H9 (cell line): ENCODE measurements around the gene NPBWR2. TPM values are rescaled to one million over a fixed set of nuclear protein-coding genes. Genes with fewer than 3 reads are reported as not detected.

Source experiments
- DNase-seq: peaks from one replicate; pipeline ENCODE4 v3.0.0-alpha.2; 2017
- H2AFZ ChIP-seq: one replicate; pipeline ENCODE4 v1.6.1; 2013; ENCODE audit warnings: mild to moderate bottlenecking, low read length, control low read depth, moderate library complexity
- H2AK5ac ChIP-seq: 2 replicates; pipeline ENCODE4 v1.6.1; 2013; ENCODE audit warnings: low read length, control low read depth, mixed read lengths; ENCODE audit not compliant: insufficient read length
- H2BK120ac ChIP-seq: one replicate; pipeline ENCODE4 v1.6.1; 2013; ENCODE audit warnings: low read depth, mild to moderate bottlenecking, low read length, control low read depth, inconsistent platforms; ENCODE audit not compliant: poor library complexity, severe bottlenecking
- H2BK12ac ChIP-seq: 2 replicates; pipeline ENCODE4 v1.6.1; 2013; ENCODE audit warnings: low read length, control low read depth, mixed read lengths, low read depth; ENCODE audit not compliant: insufficient read length
- H2BK15ac ChIP-seq: 2 replicates; pipeline ENCODE4 v1.6.1; 2013; ENCODE audit warnings: low read depth, low read length, control low read depth
- H2BK20ac ChIP-seq: one replicate; pipeline ENCODE4 v1.6.1; 2013; ENCODE audit warnings: low read depth, mild to moderate bottlenecking, low read length, control low read depth, inconsistent platforms; ENCODE audit not compliant: poor library complexity, severe bottlenecking
- H2BK5ac ChIP-seq: 2 replicates; pipeline ENCODE4 v1.6.1; 2013; ENCODE audit warnings: low read length, control low read depth, mixed read lengths; ENCODE audit not compliant: insufficient read length
- H3K14ac ChIP-seq: 2 replicates; pipeline ENCODE4 v1.6.1; 2013; ENCODE audit warnings: low read length, control low read depth; ENCODE audit not compliant: insufficient read depth
- H3K18ac ChIP-seq: 2 replicates; pipeline ENCODE4 v1.6.1; 2013; ENCODE audit warnings: low read depth, mild to moderate bottlenecking, mixed read lengths, low read length, control low read depth; ENCODE audit not compliant: insufficient read length
- H3K23ac ChIP-seq: 2 replicates; pipeline ENCODE4 v1.6.1; 2013; ENCODE audit warnings: low read length, control low read depth, mixed read lengths, low read depth; ENCODE audit not compliant: insufficient read length
- H3K23me2 ChIP-seq: 2 replicates; pipeline ENCODE4 v1.6.1; 2013; ENCODE audit warnings: low read depth, mild to moderate bottlenecking, mixed read lengths, low read length, control low read depth; ENCODE audit not compliant: insufficient read length, poor library complexity, severe bottlenecking
- H3K27ac ChIP-seq: 2 replicates; pipeline ENCODE4 v1.5.1; 2013; ENCODE audit warnings: low read length, control low read depth, mixed read lengths, low read depth; ENCODE audit not compliant: insufficient read length
- H3K27me3 ChIP-seq: 2 replicates; pipeline ENCODE4 v1.6.1; 2013; ENCODE audit warnings: low read length, control low read depth, inconsistent platforms; ENCODE audit not compliant: insufficient read depth
- H3K4ac ChIP-seq: 2 replicates; pipeline ENCODE4 v1.6.1; 2013; ENCODE audit warnings: low read depth, mild to moderate bottlenecking, control low read depth, inconsistent platforms, low read length, moderate library complexity
- H3K4me1 ChIP-seq: 2 replicates; pipeline ENCODE4 v1.6.1; 2013; ENCODE audit warnings: low read length, control low read depth, inconsistent platforms; ENCODE audit not compliant: insufficient read depth
- H3K4me2 ChIP-seq: 2 replicates; pipeline ENCODE4 v1.6.1; 2013; ENCODE audit warnings: low read length, control low read depth, mixed read lengths; ENCODE audit not compliant: insufficient read length, insufficient read depth
- H3K56ac ChIP-seq: 2 replicates; pipeline ENCODE4 v1.6.1; 2013; ENCODE audit warnings: low read depth, mild to moderate bottlenecking, mixed read lengths, low read length, control low read depth; ENCODE audit not compliant: insufficient read length
- H3K79me1 ChIP-seq: 2 replicates; pipeline ENCODE4 v1.6.1; 2013; ENCODE audit warnings: low read depth, mild to moderate bottlenecking, moderate library complexity, low read length, control low read depth, inconsistent platforms; ENCODE audit not compliant: insufficient read depth, poor library complexity, severe bottlenecking
- H3K79me2 ChIP-seq: 2 replicates; pipeline ENCODE4 v1.6.1; 2013; ENCODE audit warnings: low read length, control low read depth, inconsistent platforms; ENCODE audit not compliant: insufficient read depth
- H3K9ac ChIP-seq: 2 replicates; pipeline ENCODE4 v1.6.1; 2013; ENCODE audit warnings: low read length, control low read depth, mixed read lengths; ENCODE audit not compliant: insufficient read length; ENCODE audit errors: extremely low read depth
- H3K9me3 ChIP-seq: one replicate; pipeline ENCODE4 v1.6.1; 2013; ENCODE audit warnings: low read depth, low read length, inconsistent platforms; ENCODE audit not compliant: control insufficient read depth
- H3T11ph ChIP-seq: one replicate; pipeline ENCODE4 v1.6.1; 2013; ENCODE audit warnings: mild to moderate bottlenecking, low read length, control low read depth, inconsistent platforms
- H4K20me1 ChIP-seq: one replicate; pipeline ENCODE4 v1.6.1; 2013; ENCODE audit not compliant: control insufficient read depth, insufficient read length, insufficient read depth
- H4K5ac ChIP-seq: 2 replicates; pipeline ENCODE4 v1.6.1; 2013; ENCODE audit warnings: low read depth, mild to moderate bottlenecking, mixed read lengths, low read length, control low read depth; ENCODE audit not compliant: insufficient read length
- H4K8ac ChIP-seq: replicated peaks from 2 replicates; pipeline ENCODE4 v1.6.1; 2013; ENCODE audit warnings: low read length, control low read depth, mixed read lengths, low read depth; ENCODE audit not compliant: insufficient read length
- H4K91ac ChIP-seq: 2 replicates; pipeline ENCODE4 v1.6.1; 2013; ENCODE audit warnings: low read depth, mild to moderate bottlenecking, moderate library complexity, mixed read lengths, low read length, control low read depth; ENCODE audit not compliant: insufficient read length
- H3K27ac Mint-ChIP-seq, 3 experiments: 2 replicates in 2 of 3; 3 replicates in 1 of 3; pipeline ENCODE4 v1.8.0; 2020 to 2021; ENCODE audit warnings: mixed read lengths in 3 of 3, mild to moderate bottlenecking in 1 of 3, moderate library complexity in 1 of 3
- H3K27me3 Mint-ChIP-seq: 2 replicates; pipeline ENCODE4 v1.8.0; 2021; ENCODE audit warnings: low read depth, mild to moderate bottlenecking, moderate library complexity, mixed read lengths
- H3K36me3 Mint-ChIP-seq, 3 experiments: 2 replicates in 2 of 3; 3 replicates in 1 of 3; pipeline ENCODE4 v1.8.0; 2020 to 2021; ENCODE audit warnings: low read depth in 3 of 3, mixed read lengths in 3 of 3; ENCODE audit not compliant: insufficient read depth in 1 of 3
- H3K4me1 Mint-ChIP-seq, 2 experiments: 2 replicates each; pipeline ENCODE4 v1.8.0; 2020; ENCODE audit warnings: mixed read lengths in 2 of 2
- H3K4me3 Mint-ChIP-seq, 2 experiments: 2 replicates in 1 of 2; 3 replicates in 1 of 2; pipeline ENCODE4 v1.8.0; 2020 to 2021; ENCODE audit warnings: mild to moderate bottlenecking in 2 of 2, mixed read lengths in 2 of 2, moderate library complexity in 1 of 2
- H3K9me3 Mint-ChIP-seq, 2 experiments: 2 replicates in 1 of 2; 3 replicates in 1 of 2; pipeline ENCODE4 v1.8.0; 2020; ENCODE audit warnings: mild to moderate bottlenecking in 2 of 2, mixed read lengths in 2 of 2, moderate library complexity in 1 of 2
- WGBS: extraction: QIAGEN DNeasy Blood & Tissue Kit; methylation state at CpG from one replicate; pipeline ENCODE4 v1.1.7; 2013; ENCODE audit warnings: missing lambda C conversion rate, low lambda C conversion rate, mixed read lengths; ENCODE audit not compliant: insufficient read length; ENCODE audit errors: extremely low coverage; 5-methylcytosine and 5-hydroxymethylcytosine counted together
- total RNA-seq: library from RNA; stranded (reverse); gene quantifications from 2 replicates; pipeline ENCODE4 v1.2.1, GENCODE V29; 2021
- TF ChIP-seq, protein P1 (sequence below): fragments of 200-600 bp; sonication (generic); conservative IDR thresholded peaks from 3 replicates; pipeline ENCODE4 v1.8.0; 2021; ENCODE audit warnings: antibody characterized with exemption, mild to moderate bottlenecking

The NPBWR2 gene
- total RNA-seq, 1 experiment from 2014 or later, result not detected

DNA sequence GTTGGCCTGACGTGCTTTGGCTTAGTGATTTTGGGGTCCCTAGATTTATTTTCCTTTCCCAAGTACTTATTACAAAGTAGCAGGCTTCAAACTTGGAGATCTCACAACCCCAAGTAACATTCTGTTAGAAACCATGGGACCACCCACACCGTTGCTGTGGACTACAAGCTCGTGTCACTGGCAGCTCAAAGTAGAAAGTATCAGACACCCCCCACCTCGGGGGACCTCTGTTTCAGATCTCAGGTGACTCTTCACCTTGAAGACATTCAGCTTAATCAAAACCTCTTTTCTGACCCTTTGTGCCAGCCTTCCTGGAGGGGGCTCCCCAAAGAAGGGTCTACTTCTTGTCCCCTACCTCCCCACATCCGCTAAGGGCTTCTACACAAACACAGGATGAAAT, 41.2 kb upstream of the NPBWR2 start:
- no peak overlapping the region for H2BK20ac ChIP-seq
- no peak overlapping the region for H4K8ac ChIP-seq
- no peak overlapping the region for H3K56ac ChIP-seq
- no peak overlapping the region for H4K91ac ChIP-seq
- H3K18ac ChIP-seq, result no peak overlapping the region
- H3K4me1 ChIP-seq, result no peaks in the 10 kb centered on the region; the same call in 1 of the 2 replicates
- H3K79me1 ChIP-seq, result no peaks in the 10 kb centered on the region
- H3K14ac ChIP-seq, result no peak overlapping the region
- no peak overlapping the region for H3K4ac ChIP-seq
- no peak overlapping the region for H3K27ac ChIP-seq
- peaks cover 28 to 33% of the 10 kb centered on the region in 2 experiments for H3K4me1 Mint-ChIP-seq
- H4K5ac ChIP-seq, result no peak overlapping the region
- no peak overlapping the region for H2BK12ac ChIP-seq
- peaks cover 21 to 23% of the 10 kb centered on the region in 2 experiments for H3K9me3 Mint-ChIP-seq
- no peak overlapping the region for H2BK120ac ChIP-seq
- no peak overlapping the region; a peak in 1 of 7 replicates for H3K27ac Mint-ChIP-seq
- no peak overlapping the region for H2BK15ac ChIP-seq
- no peaks in the 10 kb centered on the region for H3K23me2 ChIP-seq
- no peak overlapping the region for H3K9ac ChIP-seq
- H3K9me3 ChIP-seq, result peaks cover 9% of the 10 kb centered on the region
- no peak overlapping the region for H3K4me2 ChIP-seq
- H3K79me2 ChIP-seq, result no peaks in the 10 kb centered on the region
- no CpG with 5 or more reads among the region's 5 CpGs for WGBS
- H2BK5ac ChIP-seq, result no peak overlapping the region
- peaks cover 12 to 18% (median 15%) of the 10 kb centered on the region in 3 experiments for H3K36me3 Mint-ChIP-seq
- no peak overlapping the region for H2AFZ ChIP-seq
- TF ChIP-seq, protein P1, sequence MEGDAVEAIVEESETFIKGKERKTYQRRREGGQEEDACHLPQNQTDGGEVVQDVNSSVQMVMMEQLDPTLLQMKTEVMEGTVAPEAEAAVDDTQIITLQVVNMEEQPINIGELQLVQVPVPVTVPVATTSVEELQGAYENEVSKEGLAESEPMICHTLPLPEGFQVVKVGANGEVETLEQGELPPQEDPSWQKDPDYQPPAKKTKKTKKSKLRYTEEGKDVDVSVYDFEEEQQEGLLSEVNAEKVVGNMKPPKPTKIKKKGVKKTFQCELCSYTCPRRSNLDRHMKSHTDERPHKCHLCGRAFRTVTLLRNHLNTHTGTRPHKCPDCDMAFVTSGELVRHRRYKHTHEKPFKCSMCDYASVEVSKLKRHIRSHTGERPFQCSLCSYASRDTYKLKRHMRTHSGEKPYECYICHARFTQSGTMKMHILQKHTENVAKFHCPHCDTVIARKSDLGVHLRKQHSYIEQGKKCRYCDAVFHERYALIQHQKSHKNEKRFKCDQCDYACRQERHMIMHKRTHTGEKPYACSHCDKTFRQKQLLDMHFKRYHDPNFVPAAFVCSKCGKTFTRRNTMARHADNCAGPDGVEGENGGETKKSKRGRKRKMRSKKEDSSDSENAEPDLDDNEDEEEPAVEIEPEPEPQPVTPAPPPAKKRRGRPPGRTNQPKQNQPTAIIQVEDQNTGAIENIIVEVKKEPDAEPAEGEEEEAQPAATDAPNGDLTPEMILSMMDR, result no peak
- H3T11ph ChIP-seq, result no peak overlapping the region
- no peak for DNase-seq
- H2AK5ac ChIP-seq, result no peak overlapping the region
- H3K23ac ChIP-seq, result no peak overlapping the region
- H4K20me1 ChIP-seq, result no peaks in the 10 kb centered on the region
- no peak overlapping the region for H3K4me3 Mint-ChIP-seq
- peaks cover 11% of the 10 kb centered on the region for H3K27me3 Mint-ChIP-seq
- no peaks in the 10 kb centered on the region for H3K27me3 ChIP-seq
